ENCODE data around the gene POPDC2. TPM values are rescaled to one million over a fixed set of nuclear protein-coding genes. Genes with fewer than 3 reads are reported as not detected.

POPDC2 gene
- total RNA-seq, 1 experiment from 2014 or later, result 0.77 TPM

DNA sequence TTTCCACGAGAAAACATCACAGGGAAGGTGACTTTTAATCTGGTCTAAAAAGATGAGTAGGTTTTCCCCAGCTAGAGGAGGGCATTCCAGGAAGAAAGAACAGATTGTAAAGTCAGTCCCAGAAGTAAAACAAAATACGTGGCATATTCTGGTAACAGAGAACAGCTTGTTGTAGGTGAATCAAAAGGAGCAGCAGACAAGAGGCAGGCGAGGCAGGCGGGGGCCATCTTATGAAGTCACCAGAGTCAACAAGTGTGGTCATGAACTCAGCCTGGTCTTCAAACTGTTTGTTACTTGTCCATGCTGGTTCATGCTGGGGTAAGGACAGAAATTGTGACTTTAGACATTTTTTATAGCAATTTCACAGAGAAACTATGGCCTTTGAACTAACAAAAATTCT, 4.0 kb upstream of the POPDC2 start:
- no peaks in the 10 kb centered on the region for H3K36me3 ChIP-seq (ENCODE audit: control insufficient read depth, insufficient read depth, low read length)
- CTCF ChIA-PET, result no interaction called here
- POLR2A ChIA-PET, result no interaction called here
- H3K36me3 Mint-ChIP-seq (ENCODE audit: insufficient read depth, unreplicated experiment), result peaks cover 8% of the 10 kb centered on the region
- TF ChIP-seq CTCF (IDR thresholded peaks at IDR 0.05; ENCODE audit: insufficient read depth in 1 of 2, low read depth in 1 of 2, low read length in 1 of 2, severe bottlenecking in 1 of 2, unreplicated experiment in 1 of 2), result no peak
- H3K27me3 ChIP-seq (replicated peaks; ENCODE audit: control insufficient read depth, insufficient read depth, low read length), result no peaks in the 10 kb centered on the region
- no peaks in the 10 kb centered on the region for H3K9me3 Mint-ChIP-seq (ENCODE audit: unreplicated experiment)
- H3K4me1 ChIP-seq, result peaks cover 13% of the 10 kb centered on the region
- H3K9me3 ChIP-seq, result no peaks in the 10 kb centered on the region
- no peak overlapping the region for H3K27ac Mint-ChIP-seq (ENCODE audit: unreplicated experiment)
- no TSS peak for BruUV-seq (replicated peaks)
- H3K4me1 Mint-ChIP-seq (ENCODE audit: low read depth, unreplicated experiment), result no peaks in the 10 kb centered on the region
- H3K4me3 ChIP-seq (ENCODE audit: low read depth, low read length), result no peak overlapping the region
- H3K4me3 Mint-ChIP-seq (ENCODE audit: unreplicated experiment), result no peak overlapping the region
- H3K27me3 Mint-ChIP-seq (ENCODE audit: insufficient read depth, unreplicated experiment), result no peaks in the 10 kb centered on the region
- no peak for DNase-seq
- intact Hi-C loops (cut with micrococcal nuclease; ENCODE audit: unreplicated experiment), result no loop called here

GRCh38 chr3:119663885-119664284, 3.5 kb upstream of the POPDC2 start:
- Histone ChIP-seq H3K4me1 (peaks cover 13% of the 10 kb centered on the region), H3K27me3 (replicated peaks; ENCODE audit: control insufficient read depth, insufficient read depth, low read length) (no peaks in the 10 kb centered on the region), H3K36me3 (ENCODE audit: control insufficient read depth, insufficient read depth, low read length) (no peaks in the 10 kb centered on the region), H3K4me3 (ENCODE audit: low read depth, low read length) (no peak overlapping the region), H3K9me3 (no peaks in the 10 kb centered on the region)
- H3K4me1 Mint-ChIP-seq (ENCODE audit: low read depth, unreplicated experiment), result no peaks in the 10 kb centered on the region
- H3K36me3 Mint-ChIP-seq (ENCODE audit: insufficient read depth, unreplicated experiment), result peaks cover 8% of the 10 kb centered on the region
- H3K27me3 Mint-ChIP-seq (ENCODE audit: insufficient read depth, unreplicated experiment), result no peaks in the 10 kb centered on the region
- no peak overlapping the region for H3K27ac Mint-ChIP-seq (ENCODE audit: unreplicated experiment)
- H3K4me3 Mint-ChIP-seq (ENCODE audit: unreplicated experiment), result no peak overlapping the region
- TF ChIP-seq CTCF (IDR thresholded peaks at IDR 0.05; ENCODE audit: insufficient read depth in 1 of 2, low read depth in 1 of 2, low read length in 1 of 2, severe bottlenecking in 1 of 2, unreplicated experiment in 1 of 2), result no peak
- H3K9me3 Mint-ChIP-seq (ENCODE audit: unreplicated experiment), result no peaks in the 10 kb centered on the region
- BruUV-seq (replicated peaks), result no TSS peak
- intact Hi-C loops (cut with micrococcal nuclease; ENCODE audit: unreplicated experiment), result no loop called here
- ChIA-PET CTCF (no interaction called here), POLR2A (no interaction called here)
- no peak for DNase-seq

DNA sequence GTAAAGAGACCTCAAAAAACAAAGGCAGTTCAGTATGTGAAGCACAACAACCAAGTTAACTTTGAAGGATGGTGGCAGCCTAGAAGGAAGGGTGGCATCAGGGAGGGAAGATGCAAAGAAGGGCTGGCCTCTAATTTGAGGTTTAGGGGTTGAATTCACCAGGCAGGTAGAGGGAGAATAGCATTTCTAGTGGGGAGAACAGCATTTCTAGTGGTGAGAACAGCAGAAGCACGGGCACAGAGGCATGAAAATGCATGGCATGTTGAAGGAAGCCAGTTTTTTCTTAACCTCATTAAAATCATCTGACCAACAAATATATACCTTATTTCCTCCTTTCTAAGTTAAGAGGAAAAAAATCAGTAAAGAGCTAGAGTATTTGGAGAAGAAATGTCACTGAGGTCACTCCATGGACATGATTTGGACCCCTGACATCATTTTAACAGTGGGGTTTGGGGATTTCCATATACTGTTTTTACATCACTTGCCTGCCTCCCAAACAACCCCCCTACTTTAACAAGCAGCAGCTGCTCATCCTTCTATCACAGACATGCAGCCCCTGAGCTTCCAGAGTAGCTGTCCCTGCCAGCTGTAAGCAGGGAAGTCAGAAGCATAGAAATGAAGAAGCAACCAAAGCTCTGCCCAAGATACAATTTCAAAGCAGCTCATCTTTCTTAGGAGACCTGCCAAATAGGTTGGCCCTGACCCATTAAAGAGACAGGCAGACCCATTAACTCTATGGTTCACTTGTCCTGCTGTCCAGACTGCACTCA, 2.4 kb upstream of the POPDC2 start:
- DNase-seq, result no peak
- H3K27me3 Mint-ChIP-seq (ENCODE audit: insufficient read depth, unreplicated experiment), result no peaks in the 10 kb centered on the region
- intact Hi-C loops (cut with micrococcal nuclease; ENCODE audit: unreplicated experiment), result no loop called here
- H3K4me1 Mint-ChIP-seq (ENCODE audit: low read depth, unreplicated experiment), result no peaks in the 10 kb centered on the region
- TF ChIP-seq CTCF (IDR thresholded peaks at IDR 0.05; ENCODE audit: insufficient read depth in 1 of 2, low read depth in 1 of 2, low read length in 1 of 2, severe bottlenecking in 1 of 2, unreplicated experiment in 1 of 2), result no peak
- peaks cover 8% of the 10 kb centered on the region for H3K36me3 Mint-ChIP-seq (ENCODE audit: insufficient read depth, unreplicated experiment)
- no peaks in the 10 kb centered on the region for H3K9me3 Mint-ChIP-seq (ENCODE audit: unreplicated experiment)
- no peaks in the 10 kb centered on the region for H3K36me3 ChIP-seq (ENCODE audit: control insufficient read depth, insufficient read depth, low read length)
- CTCF ChIA-PET, result no interaction called here
- no peak overlapping the region for H3K4me3 ChIP-seq (ENCODE audit: low read depth, low read length)
- H3K27me3 ChIP-seq (replicated peaks; ENCODE audit: control insufficient read depth, insufficient read depth, low read length), result no peaks in the 10 kb centered on the region
- POLR2A ChIA-PET, result interaction anchor here (0.7 kb wide), 1 partner anchor 63 kb away, joined by 3 read pairs; no protein-coding TSS in a partner anchor
- no peak overlapping the region for H3K4me3 Mint-ChIP-seq (ENCODE audit: unreplicated experiment)
- H3K9me3 ChIP-seq, result no peaks in the 10 kb centered on the region
- no peak overlapping the region for H3K27ac Mint-ChIP-seq (ENCODE audit: unreplicated experiment)
- H3K4me1 ChIP-seq, result peaks cover 13% of the 10 kb centered on the region
- no TSS peak for BruUV-seq (replicated peaks)
